Activated CD4-positive, CD25-positive, alpha-beta regulatory T cell treated with anti-CD3 and anti-CD28 coated beads, Interleukin-2, amount 50 U/mL, for 72 hours (primary cell): ENCODE measurements around the gene BLTP3A.

ENCODE experiments used
- DNase-seq: peaks from one replicate; pipeline ENCODE4 v3.0.0; 2021

Gene BLTP3A

GRCh38 chr6:34832942-34833341, 41.1 kb downstream of the BLTP3A start:
- no peak for DNase-seq

GRCh38 chr6:34834789-34835518, 43.1 kb downstream of the BLTP3A start:
- DNase-seq, result no peak

- DNase-seq, result no peak
Observed at GRCh38 chr6:34836008-34836407, 44.1 kb downstream of the BLTP3A start.

GRCh38 chr6:34836451-34836850, 44.6 kb downstream of the BLTP3A start:
- DNase-seq, result no peak

GRCh38 chr6:34837528-34837927, 45.6 kb downstream of the BLTP3A start:
- no peak for DNase-seq

- no peak for DNase-seq
Observed at GRCh38 chr6:34839666-34840352, 47.9 kb downstream of the BLTP3A start.
